ENCODE results near the gene NRIP1. TPM values are rescaled to one million over a fixed set of nuclear protein-coding genes. Genes with fewer than 3 reads are reported as not detected.

NRIP1 gene
- total and polyA plus RNA-seq, 2 of the 13 experiments (the other 11 are each of a cell fraction or from before 2014, with no cell fraction given), result 21.0 to 69.0 TPM

GRCh38 chr21:14942801-14943490 lies 121.9 kb downstream of the NRIP1 start:
- in situ Hi-C loops (cut with HindIII; ENCODE audit: extremely low pct_ligation_motif_present, low pct_unique_long_range_greater_than_20kb), result no loop called here
- Histone ChIP-seq H3K27ac (ENCODE audit: extremely low read length, insufficient read depth, low read length) (peak overlapping the region; percentile 71), H3K4me1 (ENCODE audit: insufficient read depth, low read length) (peaks cover 55% of the 10 kb centered on the region), H3K9ac (ENCODE audit: insufficient read depth, low read depth, low read length) (peak overlapping the region; percentile 54), H2AFZ (ENCODE audit: low read length) (no peak overlapping the region), H3K36me3 (replicated peaks in 1 of 2; ENCODE audit: control insufficient read depth in 1 of 2, insufficient read depth in 2 of 2, low read length in 2 of 2) (no peaks in the 10 kb centered on the region), H3K4me3 (replicated peaks in 1 of 3; ENCODE audit: insufficient read depth in 1 of 3, low read depth in 2 of 3, low read length in 3 of 3) (no peak overlapping the region; a peak in 1 of 6 replicates), H3K27me3 (ENCODE audit: control insufficient read depth in 1 of 2, insufficient read depth in 2 of 2, low read length in 2 of 2) (no peaks in the 10 kb centered on the region), H3K9me3 (ENCODE audit: low read length) (no peaks in the 10 kb centered on the region), H3K79me2 (ENCODE audit: insufficient read depth, low read length) (peaks cover 9% of the 10 kb centered on the region), H3K4me2 (ENCODE audit: low read depth, low read length) (peak overlapping the region; percentile 67), H4K20me1 (ENCODE audit: insufficient read depth, low read length) (no peaks in the 10 kb centered on the region)
- BruUV-seq (replicated peaks), result no TSS peak
- ATAC-seq (peak; percentile 96), DNase-seq (ENCODE audit: low spot score) (peak; percentile 91), FAIRE-seq (peak; percentile 69)
- CTCF ChIA-PET (ENCODE audit: low intra/inter-chr PET ratio, low total read pairs), result interaction anchor here (0.8 to 1.7 kb wide), 2 partner anchors 65 to 79 kb away, joined by 4 to 7 read pairs; no protein-coding TSS in a partner anchor
- WGBS (ENCODE audit: low lambda C conversion rate), result 0% methylated on average over 2 of the region's 2 CpGs
- intact Hi-C loops (cut with micrococcal nuclease; ENCODE audit: unreplicated experiment), result loop anchor here (1.0 to 5.0 kb wide), 5 partner anchors 54 to 561 kb away; partner anchors contain the start of gene HSPA13
- POLR2A ChIA-PET, result interaction anchor here (0.7 to 3.8 kb wide), 6 partner anchors 16 to 179 kb away, joined by 3 to 28 read pairs (median 6); no protein-coding TSS in a partner anchor
- TF ChIP-seq ZNF552 (CRISPR knock-in tag; IDR thresholded peaks at IDR 0.05; ENCODE audit: borderline replicate concordance), result no peak
- TF ChIP-seq ZC3H4 (CRISPR knock-in tag; IDR thresholded peaks at IDR 0.05; ENCODE audit: borderline replicate concordance), result no peak
- TF ChIP-seq ATF4 (CRISPR knock-in tag; IDR thresholded peaks at IDR 0.05), result peak in 1 of 2 experiments; percentile 83; a peak in 2 of 4 replicates
- no peak for TF ChIP-seq CREB1 (IDR thresholded peaks at IDR 0.05)
- peak; percentile 60 for TF ChIP-seq CREB1 (CRISPR knock-in tag; IDR thresholded peaks at IDR 0.05)
- peak; percentile 97 for TF ChIP-seq NFIC (IDR thresholded peaks at IDR 0.05; ENCODE audit: low read length)
- TF ChIP-seq ZNF274 (CRISPR knock-in tag; IDR thresholded peaks at IDR 0.05), result no peak
- no peak for TF ChIP-seq ZNF790 (CRISPR knock-in tag; IDR thresholded peaks at IDR 0.05; ENCODE audit: borderline replicate concordance)
- TF ChIP-seq GFI1 (CRISPR knock-in tag; IDR thresholded peaks at IDR 0.05; ENCODE audit: borderline replicate concordance), result peak; percentile 82
- TF ChIP-seq FUBP1 (CRISPR knock-in tag; IDR thresholded peaks at IDR 0.05; ENCODE audit: borderline replicate concordance), result no peak
- peak; percentile 67 for TF ChIP-seq GATAD1 (CRISPR knock-in tag; IDR thresholded peaks at IDR 0.05)
- peak; percentile 61 for TF ChIP-seq THAP11 (CRISPR knock-in tag; IDR thresholded peaks at IDR 0.05)
- peak; percentile 74 for TF ChIP-seq ASH2L (IDR thresholded peaks at IDR 0.05; ENCODE audit: insufficient read length, low read depth, low read length)
- TF ChIP-seq HNRNPLL (IDR thresholded peaks at IDR 0.05; ENCODE audit: low read depth, low read length, poor library complexity, severe bottlenecking), result no peak
- TF ChIP-seq NR2F6 (IDR thresholded peaks at IDR 0.05), result peak; percentile 99
- peak; percentile 95 for TF ChIP-seq NR2F6 (CRISPR knock-in tag; IDR thresholded peaks at IDR 0.05)
- TF ChIP-seq IKZF5 (CRISPR knock-in tag; IDR thresholded peaks at IDR 0.05), result peak; percentile 41; the same call in 1 of the 2 replicates
- TF ChIP-seq FOXO1 (CRISPR knock-in tag; IDR thresholded peaks at IDR 0.05), result peak; percentile 81
- TF ChIP-seq ZFP36L1 (CRISPR knock-in tag; IDR thresholded peaks at IDR 0.05), result no peak; the same call in 1 of the 2 replicates
- TF ChIP-seq SMAD3 (CRISPR knock-in tag; IDR thresholded peaks at IDR 0.05), result peak; percentile 87

All from HepG2 (cell line).